HG03103 (cell line): Measurements from ENCODE around the gene CCSER2.
A peak's percentile ranks its signal among the peaks of the same experiment; 100 is the strongest.

ENCODE experiments used
- ATAC-seq: cut with Tn5 transposase; IDR thresholded peaks from one replicate; pipeline ENCODE4 v1.9.1; 2021; ENCODE audit warnings: low read depth; ENCODE audit not compliant: unreplicated experiment

The CCSER2 gene

DNA sequence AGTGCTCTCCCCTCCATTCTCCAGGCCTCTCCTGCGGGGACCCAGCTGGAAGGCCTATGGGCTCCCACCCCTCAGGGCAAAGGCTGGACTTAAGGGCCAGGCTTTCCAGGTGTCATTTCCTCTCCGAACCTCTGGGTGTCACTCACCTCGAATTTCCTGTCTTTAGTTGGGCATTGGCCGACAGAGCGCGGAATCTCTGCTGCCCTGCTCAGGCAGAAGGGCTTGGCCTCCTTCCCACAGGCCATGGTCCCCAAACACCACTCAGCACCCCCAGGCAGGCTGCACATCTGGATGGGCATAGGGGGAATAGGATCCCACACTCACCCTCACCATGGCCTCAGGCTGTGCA, 212.9 kb downstream of the CCSER2 start:
- no peak for ATAC-seq

DNA sequence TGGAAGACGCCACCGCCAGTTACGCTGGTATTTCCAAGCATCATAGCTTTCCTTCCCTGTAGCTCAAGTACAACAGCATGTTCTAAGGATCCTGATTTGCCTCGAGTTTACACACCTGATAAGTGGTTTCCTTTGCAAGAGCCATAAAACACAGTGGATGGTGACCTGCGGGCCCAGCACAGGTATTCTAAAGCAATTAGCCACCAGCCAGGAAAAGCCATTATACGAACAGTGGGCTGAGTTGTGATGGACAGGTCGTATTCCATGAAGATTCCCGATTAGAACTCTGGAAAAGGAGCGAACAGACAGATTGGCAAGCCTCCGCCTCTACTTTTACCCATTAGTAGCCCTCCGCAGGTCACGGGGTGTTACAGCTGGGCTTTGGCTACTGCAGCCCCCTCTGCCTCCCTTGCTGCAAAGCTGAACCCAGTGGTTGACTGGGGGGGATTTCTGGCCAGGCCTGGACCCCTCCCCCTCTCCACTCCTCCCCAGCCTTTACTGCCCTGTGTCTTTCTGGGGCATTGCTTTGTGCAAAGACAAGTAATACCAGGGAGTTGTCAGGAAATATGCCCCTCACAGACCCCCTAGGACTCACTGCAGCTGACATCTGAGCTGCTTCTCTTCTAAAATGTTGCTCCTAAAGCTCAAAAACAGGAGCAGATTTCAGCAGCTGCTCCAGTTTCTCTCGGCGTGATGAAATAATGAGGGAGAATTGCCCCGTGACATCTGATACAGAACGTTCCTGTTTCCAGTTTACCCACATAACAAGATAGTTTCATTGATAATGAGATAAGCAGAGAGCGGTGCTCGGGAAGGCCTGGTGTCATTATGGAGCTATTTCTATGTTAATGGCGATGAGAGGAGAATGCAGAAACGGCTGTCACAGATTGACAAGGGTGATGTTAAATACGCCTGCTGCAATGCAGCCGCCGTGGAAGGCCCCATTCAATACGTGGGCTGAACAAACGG, 214.4 kb downstream of the CCSER2 start:
- no peak for ATAC-seq

DNA sequence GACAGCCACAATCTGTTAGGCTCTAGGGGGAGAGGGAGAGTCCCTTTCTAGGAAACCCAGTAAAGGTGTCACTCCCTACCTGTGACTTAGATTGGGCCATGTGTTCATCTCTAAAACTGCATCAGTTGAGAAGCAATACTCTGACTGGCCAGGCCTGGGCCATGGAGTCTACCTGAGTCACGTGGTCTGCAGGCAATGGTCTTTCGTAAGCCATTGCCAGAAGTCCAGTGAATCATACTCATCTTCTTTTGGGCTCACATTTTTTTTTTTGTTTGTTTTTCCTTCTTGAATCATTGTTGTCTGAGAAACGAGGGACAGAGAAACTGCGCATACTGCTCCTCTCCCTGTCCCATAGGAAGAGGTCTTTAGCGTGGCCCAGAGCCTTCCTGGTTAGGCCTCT, 215.6 kb downstream of the CCSER2 start:
- no peak for ATAC-seq

DNA sequence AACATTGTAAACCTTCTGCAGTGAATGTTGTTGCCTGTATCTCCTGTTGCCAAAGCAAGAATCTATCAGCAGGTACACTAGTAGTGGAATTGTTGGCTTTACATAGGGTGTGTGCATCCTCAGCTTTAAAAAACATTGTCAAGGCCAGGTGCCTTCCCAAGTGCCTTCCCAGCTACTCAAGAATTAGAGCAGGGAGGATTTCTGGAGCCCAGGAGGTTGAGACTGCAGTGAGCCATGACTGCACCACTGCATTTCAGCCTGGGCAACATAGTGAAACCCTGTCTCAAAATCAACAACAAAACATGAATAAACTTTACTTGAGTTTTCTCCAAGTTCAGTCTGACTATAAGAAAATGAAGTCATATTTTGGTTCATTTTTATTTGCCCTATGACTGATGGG, 217.3 kb downstream of the CCSER2 start:
- ATAC-seq: no peak

DNA sequence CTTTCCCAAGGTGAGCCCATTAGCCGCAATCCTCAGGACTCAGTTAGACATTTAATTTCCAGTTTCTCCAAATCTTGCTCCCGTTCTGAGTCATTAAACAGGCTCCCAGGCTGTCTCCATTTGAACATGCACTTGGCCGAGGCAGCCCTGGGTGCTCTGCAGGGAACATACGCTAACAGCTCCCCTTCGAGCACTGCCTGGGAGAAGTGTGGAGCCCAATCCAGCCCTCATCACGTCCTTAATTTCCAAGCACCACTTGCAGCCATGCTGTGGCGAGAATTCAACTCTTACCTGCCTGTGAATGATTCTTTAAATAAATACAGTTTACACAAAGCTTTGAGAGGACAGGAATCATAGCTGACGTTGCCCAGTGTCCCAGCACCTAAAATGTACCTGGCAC, 218.2 kb downstream of the CCSER2 start:
- ATAC-seq: no peak

DNA sequence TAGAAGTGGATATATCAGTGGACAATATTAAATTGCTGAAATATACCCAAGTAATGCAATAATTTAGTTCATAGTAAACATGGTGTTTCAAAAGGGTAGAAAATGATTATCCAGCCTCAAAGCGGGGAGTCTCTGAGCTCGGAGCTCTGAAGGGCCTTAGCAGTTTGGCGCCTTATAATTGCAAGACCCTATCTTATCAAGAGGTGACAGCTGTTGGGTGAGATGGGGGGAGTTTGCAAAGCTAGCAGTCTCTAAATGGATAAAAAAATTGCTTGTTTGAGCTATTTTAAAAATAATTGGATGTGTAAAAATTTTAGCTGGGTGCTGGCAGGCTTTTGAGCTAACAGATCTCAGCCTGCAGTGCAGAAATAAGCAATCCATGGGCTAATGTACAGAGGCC, 219.2 kb downstream of the CCSER2 start:
- ATAC-seq: no peak

DNA sequence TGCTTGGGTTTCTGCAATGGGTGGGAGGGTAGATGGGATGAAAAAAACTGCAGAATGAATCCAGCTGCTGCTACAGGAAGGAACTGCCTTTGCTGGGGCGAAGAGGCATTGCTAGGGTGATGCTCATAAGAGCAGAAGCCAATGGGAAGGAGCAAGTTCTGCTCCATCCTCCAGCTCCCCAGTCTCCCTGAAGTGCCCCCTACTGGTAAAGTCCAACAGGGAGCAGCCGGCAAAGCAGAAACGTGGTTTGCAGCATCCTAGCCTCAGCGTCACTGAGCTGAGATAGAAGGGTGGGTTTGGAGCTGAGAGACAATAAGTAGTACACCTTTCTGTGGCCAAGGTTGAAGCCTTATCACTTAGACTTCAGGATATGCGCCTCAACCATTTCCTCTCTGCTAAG, 220.5 kb downstream of the CCSER2 start:
- ATAC-seq: no peak

DNA sequence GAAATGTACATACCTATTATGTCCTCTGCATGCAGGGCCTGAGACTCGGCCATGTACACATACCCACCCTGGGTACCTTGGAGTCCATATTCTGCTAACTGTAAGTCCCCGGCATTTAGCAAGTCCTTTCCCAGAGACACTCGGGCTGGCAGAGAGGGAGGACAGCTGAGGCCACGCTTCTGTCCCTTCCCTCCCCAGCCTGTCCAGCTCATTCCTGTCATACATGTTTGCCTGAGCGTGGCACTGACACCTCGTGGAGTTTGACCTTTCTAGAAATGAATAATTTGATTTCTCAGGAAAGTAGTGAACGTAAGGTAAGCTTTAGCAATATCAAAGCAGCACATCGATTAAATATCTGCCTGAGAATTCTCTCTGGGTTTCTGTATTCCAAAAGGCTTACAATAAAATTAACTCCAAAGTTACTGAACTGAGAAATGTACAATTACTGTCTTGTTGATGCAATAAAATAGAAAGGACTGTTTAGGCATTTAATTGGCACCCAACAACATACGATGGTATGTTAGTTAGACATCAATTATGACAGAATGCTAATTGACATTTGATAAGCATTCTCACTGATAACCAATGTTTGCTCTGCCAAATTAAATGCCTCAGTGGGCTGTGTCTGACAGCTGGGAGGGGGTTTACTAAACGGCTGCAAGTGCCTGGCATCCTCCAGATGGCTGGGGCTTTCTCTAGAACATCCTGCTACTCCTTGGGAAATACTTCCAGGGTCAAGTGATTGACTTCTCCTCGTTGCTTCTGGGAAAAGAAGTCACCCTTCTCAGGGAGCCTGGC, 221.2 kb downstream of the CCSER2 start:
- ATAC-seq: no peak

DNA sequence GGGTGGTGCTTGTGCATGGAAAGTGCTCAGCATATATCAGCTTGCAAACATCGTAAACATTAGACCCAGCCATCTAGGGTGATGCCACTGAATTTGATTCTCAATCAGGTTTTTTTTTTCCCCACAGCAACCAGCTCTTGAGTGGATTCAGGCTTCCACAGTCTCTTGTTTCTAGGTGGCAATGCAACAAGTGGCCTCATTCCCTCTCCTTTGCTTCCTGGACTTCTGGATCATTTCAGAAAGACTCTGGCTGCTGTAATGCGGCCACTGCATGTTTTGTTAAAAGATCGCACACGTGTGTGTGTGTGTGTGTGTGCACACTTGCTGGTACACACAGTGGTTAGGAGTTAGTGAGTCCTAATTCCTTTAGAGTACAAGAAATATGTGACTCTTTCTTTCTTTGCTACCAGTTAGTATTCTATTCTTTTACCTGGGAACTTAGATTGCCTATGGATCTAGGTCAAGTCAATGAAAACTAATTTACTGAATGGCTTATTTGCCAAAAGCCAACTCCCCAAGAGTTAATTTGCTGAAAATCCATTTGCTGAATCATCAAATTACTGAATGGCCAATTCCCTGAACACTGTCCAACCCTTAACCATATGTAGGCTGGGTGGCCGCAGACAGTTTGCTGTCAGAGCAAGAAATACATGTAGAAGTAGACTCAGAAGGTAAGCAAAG, 222.5 kb downstream of the CCSER2 start:
- ATAC-seq: no peak

DNA sequence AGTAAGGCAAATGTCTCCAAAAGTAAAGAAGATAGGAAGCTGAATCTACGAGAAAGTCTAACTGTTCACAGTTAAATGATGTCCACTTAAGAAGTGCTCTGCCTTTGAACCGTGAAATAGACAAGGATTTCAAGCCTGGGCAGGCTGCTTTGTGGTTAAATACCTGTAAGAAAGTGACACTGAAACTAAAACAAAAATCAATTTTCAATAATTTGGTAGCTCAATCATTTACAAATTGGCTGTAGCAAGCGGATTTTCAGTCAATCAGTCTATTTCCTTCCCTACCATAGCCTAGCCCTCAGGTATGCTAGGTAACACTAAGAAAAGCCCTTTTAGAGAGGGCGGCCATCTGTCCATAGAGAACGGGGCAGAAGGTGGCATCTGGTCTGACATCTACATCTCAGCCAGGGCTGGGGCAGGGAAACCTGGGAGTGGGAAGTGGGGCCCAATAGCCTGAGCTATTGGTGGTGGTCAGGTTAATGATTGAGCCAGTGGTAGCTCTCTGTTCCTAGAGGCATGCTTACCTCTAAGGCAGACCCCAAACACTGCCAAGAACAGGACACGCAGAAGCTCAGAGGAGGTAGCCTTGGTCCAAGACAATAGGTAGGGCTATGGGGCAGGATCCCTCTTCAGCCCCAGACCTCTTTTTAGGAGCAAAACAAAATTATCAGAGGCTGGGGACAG, 223.2 kb downstream of the CCSER2 start:
- no peak for ATAC-seq

DNA sequence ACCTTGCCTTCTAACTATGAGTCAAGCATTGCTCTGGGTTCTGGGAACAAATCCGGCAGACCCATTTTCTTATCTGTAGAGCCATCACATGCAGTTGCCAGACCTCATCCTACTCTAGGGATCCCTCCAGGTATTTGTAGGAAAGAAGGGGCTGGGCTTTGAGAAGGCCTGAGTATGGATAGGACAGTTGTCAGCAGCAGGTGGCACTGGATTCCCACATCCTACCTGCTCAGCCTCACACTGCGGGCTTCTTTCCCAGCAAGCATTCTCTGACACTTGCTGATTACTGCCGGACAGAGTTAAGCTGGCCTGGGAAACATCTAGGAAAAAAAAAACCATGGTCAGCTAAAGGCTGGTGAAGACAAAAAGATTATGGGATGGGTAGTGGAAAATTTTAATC, 224.1 kb downstream of the CCSER2 start:
- ATAC-seq: no peak

DNA sequence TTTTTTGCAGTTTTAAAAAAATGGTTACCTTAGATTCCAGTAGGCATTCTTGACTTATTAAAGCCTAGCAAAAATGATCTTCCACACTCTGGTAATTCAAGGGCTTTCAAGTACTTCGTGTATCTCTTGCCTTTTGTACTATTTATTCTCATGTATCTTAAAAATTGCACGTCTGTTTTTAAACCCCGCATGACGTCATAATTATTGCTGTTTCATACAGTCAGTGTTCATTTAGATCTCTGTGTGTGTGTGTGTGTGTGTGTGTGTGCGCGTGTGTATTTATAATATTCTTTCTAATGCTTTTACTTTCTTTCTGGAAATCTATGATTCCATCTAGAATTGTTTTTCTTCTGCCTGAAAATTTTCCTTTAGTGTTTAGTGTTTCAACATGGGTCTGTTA, 234.2 kb downstream of the CCSER2 start:
- ATAC-seq: no peak

DNA sequence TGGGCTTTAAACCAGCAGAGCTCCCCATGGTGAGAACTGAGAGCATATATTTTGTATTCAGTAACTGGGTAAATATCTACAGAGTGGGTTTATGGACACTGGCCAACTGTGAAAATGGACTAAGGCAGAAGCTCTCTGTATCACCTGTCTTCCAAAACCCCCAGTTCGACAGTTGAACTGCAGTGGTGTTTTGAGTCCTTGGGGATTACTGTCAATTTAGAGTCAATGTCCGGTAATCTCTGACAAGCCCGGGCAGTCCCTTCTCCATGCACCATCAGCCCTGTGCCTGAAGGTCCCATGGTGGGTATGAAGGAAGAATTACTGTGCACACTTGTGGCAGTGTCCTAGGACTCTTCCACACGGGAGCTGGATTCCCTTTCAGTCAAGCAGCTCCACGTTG, 235.0 kb downstream of the CCSER2 start:
- peak; percentile 69 for ATAC-seq

DNA sequence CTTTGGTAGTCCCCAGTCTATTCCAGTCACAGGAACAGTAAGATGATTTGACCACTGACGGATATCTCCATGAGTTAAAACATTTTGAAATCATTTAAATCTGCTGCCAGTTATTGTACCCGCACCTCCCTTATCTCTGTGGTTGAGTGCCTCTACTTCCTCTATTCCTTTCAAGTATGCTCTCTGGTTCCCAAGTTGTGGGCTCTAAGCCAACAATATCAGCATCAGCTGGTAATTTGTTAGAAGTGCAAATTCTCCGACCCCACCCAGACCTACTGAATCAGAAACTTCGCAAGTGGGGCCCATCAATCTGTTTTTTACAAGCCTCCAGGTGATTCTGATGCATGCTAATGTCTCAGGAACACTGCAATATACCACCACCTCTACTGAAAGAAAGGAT, 235.5 kb downstream of the CCSER2 start:
- peak; percentile 51 for ATAC-seq

DNA sequence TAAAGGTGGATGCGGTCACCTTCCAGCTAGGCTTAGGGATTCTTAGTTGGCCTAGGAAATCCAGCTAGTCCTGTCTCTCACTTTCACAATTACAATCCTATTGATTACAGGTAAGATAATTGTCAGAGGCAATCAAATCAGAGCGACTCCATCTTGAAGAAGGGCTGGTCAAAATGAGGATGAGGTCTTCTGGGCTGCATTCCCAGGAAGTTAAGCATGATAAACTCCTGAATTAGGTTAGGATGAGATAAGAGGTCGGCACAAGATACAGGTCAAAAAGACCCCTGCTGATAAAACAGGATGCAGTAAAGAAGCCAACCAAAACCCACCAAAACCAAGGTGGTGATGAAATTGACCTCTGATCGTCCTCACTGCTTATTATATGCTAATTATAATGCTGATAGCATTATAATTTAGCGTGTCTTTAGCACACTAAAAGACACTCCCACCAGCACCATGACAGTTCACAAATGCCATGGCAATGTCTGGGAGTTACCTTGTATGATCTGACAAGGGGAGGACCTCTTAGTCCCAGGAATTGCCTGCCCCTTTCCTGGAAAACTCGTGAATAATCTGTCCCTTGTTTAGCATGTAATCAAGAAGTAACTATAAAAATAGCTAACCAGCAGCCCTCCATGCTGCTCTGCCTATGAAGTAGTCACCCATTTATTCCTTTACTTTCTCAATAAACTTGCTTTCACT, 237.6 kb downstream of the CCSER2 start:
- ATAC-seq: no peak

DNA sequence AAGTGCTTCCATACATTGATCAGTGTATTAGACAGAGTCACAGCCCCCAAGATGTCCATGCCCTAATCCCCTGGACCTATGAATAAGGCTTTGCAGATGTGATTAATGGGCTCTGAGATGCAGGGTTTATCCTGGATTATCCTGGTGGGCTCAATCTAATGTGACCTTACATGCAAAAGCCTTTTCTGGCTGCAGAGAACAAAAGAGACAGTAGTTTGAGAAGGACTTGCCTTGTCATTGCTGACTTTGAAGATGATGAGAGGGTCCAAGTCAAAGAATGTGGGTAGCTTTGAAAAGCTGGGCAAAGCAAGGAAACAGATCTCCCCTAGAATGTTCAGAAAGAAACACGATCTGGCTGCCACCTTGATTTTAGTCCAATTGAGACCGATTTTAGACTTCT, 238.7 kb downstream of the CCSER2 start:
- ATAC-seq: no peak
